RWPE2 (cell line): ENCODE results near the gene SMG7.
A peak's percentile ranks its signal among the peaks of the same experiment; 100 is the strongest.

Source experiments
- ATAC-seq: fragments of 200-7000 bp; cut with Tn5 transposase; 3 replicates; pipeline ENCODE4 v1.9.1; 2021; ENCODE audit warnings: low read depth
- DNase-seq: peaks from one replicate; pipeline ENCODE4 v3.0.0-alpha.2; 2020; ENCODE audit warnings: low spot score
- H3K27ac ChIP-seq: fragments of 450-650 bp; 2 replicates; pipeline ENCODE4 v1.5.1; 2017; ENCODE audit warnings: mild to moderate bottlenecking; ENCODE audit not compliant: poor library complexity, severe bottlenecking
- H3K27me3 ChIP-seq: fragments of 250-450 bp; sonication (Bioruptor Pico); 2 replicates; pipeline ENCODE4 v1.5.1; 2021; ENCODE audit warnings: mild to moderate bottlenecking, moderate library complexity; ENCODE audit not compliant: insufficient read depth, poor library complexity, severe bottlenecking
- H3K36me3 ChIP-seq: fragments of 250-450 bp; sonication (Bioruptor Pico); 2 replicates; pipeline ENCODE4 v1.5.1; 2020; ENCODE audit warnings: low read depth, mild to moderate bottlenecking, moderate library complexity
- H3K4me1 ChIP-seq: fragments of 250-450 bp; sonication (Bioruptor Pico); 2 replicates; pipeline ENCODE4 v1.5.1; 2021; ENCODE audit warnings: mild to moderate bottlenecking, moderate library complexity; ENCODE audit not compliant: insufficient read depth, poor library complexity, severe bottlenecking
- H3K4me3 ChIP-seq: fragments of 250-450 bp; sonication (Bioruptor Pico); 2 replicates; pipeline ENCODE4 v1.5.1; 2021; ENCODE audit warnings: mild to moderate bottlenecking, moderate library complexity; ENCODE audit not compliant: severe bottlenecking
- H3K9me3 ChIP-seq: fragments of 250-450 bp; sonication (Bioruptor Pico); 2 replicates; pipeline ENCODE4 v1.5.1; 2021; ENCODE audit warnings: mild to moderate bottlenecking, moderate library complexity; ENCODE audit not compliant: severe bottlenecking
- CTCF ChIP-seq: fragments of 450-650 bp; IDR thresholded peaks from one replicate; pipeline ENCODE4 v1.5.1; 2017; ENCODE audit warnings: mild to moderate bottlenecking, moderate library complexity; ENCODE audit not compliant: poor library complexity, severe bottlenecking

The SMG7 gene

GRCh38 chr1:183586926-183587325 is 114.6 kb downstream of the SMG7 start:
- H3K36me3 ChIP-seq: no peaks in the 10 kb centered on the region
- no peak overlapping the region for H3K4me3 ChIP-seq
- H3K27me3 ChIP-seq: no peaks in the 10 kb centered on the region
- no peak overlapping the region for H3K27ac ChIP-seq
- H3K4me1 ChIP-seq: peaks cover 7% of the 10 kb centered on the region
- ATAC-seq (no peak), DNase-seq (no peak)
- H3K9me3 ChIP-seq: no peaks in the 10 kb centered on the region
- no peak for TF ChIP-seq CTCF

DNA sequence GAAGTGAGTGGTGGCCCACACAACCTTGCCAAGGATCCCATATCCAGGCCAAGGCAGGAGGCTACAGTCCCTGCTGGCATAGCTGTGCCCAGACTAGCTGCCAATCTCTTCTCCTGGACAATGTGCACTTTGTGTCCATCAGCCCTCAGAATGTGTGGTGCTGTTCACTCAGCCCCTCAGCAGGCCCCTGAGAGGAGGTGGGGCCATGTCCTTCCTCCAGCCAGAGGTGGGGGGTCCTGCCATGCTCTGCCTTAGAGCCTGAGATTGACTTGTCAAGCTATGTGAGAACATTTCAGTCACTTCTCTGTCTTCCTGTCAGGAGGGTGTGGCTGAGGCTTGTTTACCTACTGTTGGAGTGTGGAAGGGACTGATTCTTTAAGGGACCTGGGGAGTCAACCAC is 116.5 kb downstream of the SMG7 start:
- Histone ChIP-seq H3K4me3 (no peak overlapping the region), H3K4me1 (peaks cover 7% of the 10 kb centered on the region), H3K27me3 (no peaks in the 10 kb centered on the region), H3K27ac (no peak overlapping the region), H3K36me3 (no peaks in the 10 kb centered on the region), H3K9me3 (no peaks in the 10 kb centered on the region)
- no peak for ATAC-seq
- DNase-seq: no peak
- TF ChIP-seq CTCF: no peak

DNA sequence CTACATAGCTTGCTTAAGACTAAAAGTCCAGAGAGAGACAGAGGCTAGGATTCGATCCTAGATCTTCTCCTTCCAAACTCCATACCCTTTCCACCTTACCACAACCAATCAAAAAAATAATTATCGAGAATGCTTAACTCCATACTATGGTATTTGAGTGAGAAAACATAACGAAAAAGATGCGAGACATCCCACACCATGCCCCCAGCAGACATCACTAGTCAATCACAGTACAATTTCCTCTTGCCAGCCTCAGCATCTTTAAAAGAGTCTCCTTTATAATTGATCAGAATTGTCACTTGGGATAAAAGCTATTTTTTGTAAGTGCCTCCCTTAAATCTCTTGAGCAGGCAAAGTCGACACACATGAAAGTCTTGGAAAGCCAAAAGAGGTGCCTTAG is 117.1 kb downstream of the SMG7 start:
- no peak for TF ChIP-seq CTCF
- peaks cover 7% of the 10 kb centered on the region for H3K4me1 ChIP-seq
- H3K27ac ChIP-seq: no peak overlapping the region
- no peaks in the 10 kb centered on the region for H3K9me3 ChIP-seq
- H3K36me3 ChIP-seq: no peaks in the 10 kb centered on the region
- DNase-seq: no peak
- H3K27me3 ChIP-seq: no peaks in the 10 kb centered on the region
- H3K4me3 ChIP-seq: no peak overlapping the region
- no peak for ATAC-seq

DNA sequence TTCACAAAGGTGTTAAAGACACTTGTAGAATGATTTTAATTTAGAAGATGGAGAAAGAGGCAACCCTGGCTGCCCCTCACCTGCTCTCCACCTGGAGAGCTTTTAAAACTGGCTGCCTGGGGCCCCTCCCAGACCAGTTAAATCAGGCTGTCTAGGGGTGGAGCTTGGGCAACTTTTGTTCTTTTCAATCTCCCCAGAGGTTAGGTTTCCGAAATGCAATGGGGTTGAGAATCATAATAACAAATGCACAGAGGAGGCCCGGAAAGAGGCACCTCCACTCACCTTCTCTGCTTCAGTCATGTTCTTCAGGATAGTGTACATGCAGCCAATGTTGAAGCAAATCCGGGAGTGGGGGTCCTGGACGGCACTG is 117.6 kb downstream of the SMG7 start:
- Histone ChIP-seq H3K4me1 (peaks cover 7% of the 10 kb centered on the region), H3K27me3 (no peaks in the 10 kb centered on the region), H3K36me3 (no peaks in the 10 kb centered on the region), H3K9me3 (no peaks in the 10 kb centered on the region), H3K27ac (no peak overlapping the region), H3K4me3 (no peak overlapping the region)
- no peak for TF ChIP-seq CTCF
- no peak for ATAC-seq
- no peak for DNase-seq

GRCh38 chr1:183590244-183591191 is 118.2 kb downstream of the SMG7 start, which contains the start of gene NCF2:
NCF2 (minus strand) TSS chr1:183590459; CDS start chr1:183590329, 130 bp downstream.
- no peak for TF ChIP-seq CTCF
- H3K9me3 ChIP-seq: no peaks in the 10 kb centered on the region
- DNase-seq (no peak), ATAC-seq (peak; percentile 63)
- H3K27me3 ChIP-seq: no peaks in the 10 kb centered on the region
- H3K4me1 ChIP-seq: peaks cover 7% of the 10 kb centered on the region
- no peaks in the 10 kb centered on the region for H3K36me3 ChIP-seq
- no peak within 1 kb of the TSS for H3K4me3 ChIP-seq
- H3K27ac ChIP-seq: no peak within 1 kb of the TSS
